HepG2 (cell line): Measurements from ENCODE around the gene EVL.

ENCODE experiments used
- E2F2 ChIP-seq: sonication (generic); formaldehyde crosslinking; IDR thresholded peaks from 2 replicates; pipeline ENCODE4 v1.4.0; 2020; ENCODE audit warnings: missing genetic modification reagents, borderline replicate concordance
- EZH2 ChIP-seq: conservative IDR thresholded peaks from 2 replicates; pipeline ENCODE4 v1.6.1; 2012; ENCODE audit warnings: mild to moderate bottlenecking, low read depth, low read length, moderate library complexity
- GABPA ChIP-seq, 2 experiments: IDR thresholded peaks; 2 replicates each; pipeline ENCODE4 v1.6.1; 2011 to 2016; ENCODE audit warnings: low read depth in 2 of 2, low read length in 1 of 2, missing biosample characterization in 1 of 2, missing genetic modification characterization in 1 of 2
- HNRNPUL1 ChIP-seq: fragments of 200-400 bp; formaldehyde crosslinking; IDR thresholded peaks from 2 replicates; pipeline ENCODE4 v1.6.1; 2017; ENCODE audit warnings: low read depth, mild to moderate bottlenecking, low read length, moderate library complexity
- MAX ChIP-seq: IDR thresholded peaks from 2 replicates; pipeline ENCODE4 v1.6.1; 2012; ENCODE audit warnings: inconsistent platforms
- NFYB ChIP-seq: sonication (generic); formaldehyde crosslinking; IDR thresholded peaks from 2 replicates; pipeline ENCODE4 v1.4.0; 2020; ENCODE audit warnings: missing genetic modification reagents
- NPAS2 ChIP-seq: sonication (generic); formaldehyde crosslinking; IDR thresholded peaks from 2 replicates; pipeline ENCODE4 v1.8.0; 2022; ENCODE audit warnings: mild to moderate bottlenecking, missing genetic modification reagents, borderline replicate concordance
- RXRA ChIP-seq: sonication (generic); formaldehyde crosslinking; IDR thresholded peaks from 2 replicates; pipeline ENCODE4 v1.5.1; 2020; ENCODE audit warnings: missing genetic modification reagents
- SMAD9 ChIP-seq: sonication (generic); formaldehyde crosslinking; IDR thresholded peaks from 2 replicates; pipeline ENCODE4 v1.5.1; 2020; ENCODE audit warnings: mild to moderate bottlenecking, missing genetic modification reagents
- ZFX ChIP-seq: sonication (generic); formaldehyde crosslinking; IDR thresholded peaks from 2 replicates; pipeline ENCODE4 v1.4.0; 2020; ENCODE audit warnings: mild to moderate bottlenecking, low read depth, missing genetic modification reagents, moderate library complexity
- ZNF510 ChIP-seq: sonication (generic); formaldehyde crosslinking; IDR thresholded peaks from 2 replicates; pipeline ENCODE4 v1.4.0; 2020; ENCODE audit warnings: low read depth, mild to moderate bottlenecking, missing genetic modification reagents
- ZNF552 ChIP-seq: sonication (generic); formaldehyde crosslinking; IDR thresholded peaks from 2 replicates; pipeline ENCODE4 v1.9.0; 2022; ENCODE audit warnings: missing genetic modification reagents, mild to moderate bottlenecking, borderline replicate concordance

- TF ChIP-seq RXRA = no peak
- TF ChIP-seq HNRNPUL1 = no peak
- TF ChIP-seq NPAS2 (CRISPR knock-in tag) = no peak
- TF ChIP-seq EZH2 = no peak
- no peak for TF ChIP-seq E2F2 (CRISPR knock-in tag)
- TF ChIP-seq NFYB (CRISPR knock-in tag) = no peak
- TF ChIP-seq SMAD9 (CRISPR knock-in tag) = no peak
- no peak for TF ChIP-seq ZNF552
- no peak for TF ChIP-seq GABPA (IDR thresholded peaks at IDR 0.05; ENCODE audit: low read depth, low read length)
- no peak for TF ChIP-seq GABPA (CRISPR knock-in tag; IDR thresholded peaks at IDR 0.05; ENCODE audit: low read depth)
- no peak for TF ChIP-seq ZFX (CRISPR knock-in tag)
- no peak for TF ChIP-seq ZNF510 (CRISPR knock-in tag)
- TF ChIP-seq MAX = no peak
Observed at GRCh38 chr14:100032738-100033137, 32.5 kb upstream of the EVL start.
